Measurements from ENCODE around the gene DBF4.
"Not testable (repeated sequence)": the region's sequence is repeated elsewhere in the genome, so short reads cannot be mapped to it uniquely, and the experiment has no call there.

Gene DBF4

GRCh38 chr7:87885018-87885417 lies 8.7 kb downstream of the DBF4 start:
- no peak for DNase-seq

- no peak for DNase-seq
Observed at GRCh38 chr7:87886875-87887274, 10.6 kb downstream of the DBF4 start.

- no peak for DNase-seq
Observed at GRCh38 chr7:87895363-87895762, 19.1 kb downstream of the DBF4 start.

GRCh38 chr7:87899255-87899654 lies 23.0 kb downstream of the DBF4 start:
- no peak for DNase-seq

- not testable (repeated sequence) for DNase-seq
Observed at GRCh38 chr7:87907136-87907906, 31.0 kb downstream of the DBF4 start.

- not testable (repeated sequence) for DNase-seq
Observed at GRCh38 chr7:87908814-87909213, 32.5 kb downstream of the DBF4 start.

- DNase-seq = no peak
Observed at GRCh38 chr7:87912121-87912520, 35.8 kb downstream of the DBF4 start.

- no peak for DNase-seq
Observed at GRCh38 chr7:87918740-87919139, 42.4 kb downstream of the DBF4 start.

GRCh38 chr7:87919875-87920274 lies 43.6 kb downstream of the DBF4 start:
- no peak for DNase-seq

GRCh38 chr7:87920578-87920977 lies 44.3 kb downstream of the DBF4 start:
- no peak for DNase-seq

- DNase-seq = not testable (repeated sequence)
Observed at GRCh38 chr7:87922759-87923395, 46.6 kb downstream of the DBF4 start.

GRCh38 chr7:87926581-87927461 lies 50.5 kb downstream of the DBF4 start:
- no peak for DNase-seq

- no peak for DNase-seq
Observed at GRCh38 chr7:87933605-87933952, 57.3 kb downstream of the DBF4 start.

- peak; percentile 83 for DNase-seq
Observed at GRCh38 chr7:87933953-87934698, 57.8 kb downstream of the DBF4 start, which contains the start of gene ADAM22. TSS of gene ADAM22 (plus strand) at chr7:87934251. CDS start at chr7:87934466, 215 bp downstream.

GRCh38 chr7:87934699-87935383 lies 58.5 kb downstream of the DBF4 start:
- DNase-seq = no peak

GRCh38 chr7:87935384-87935706 lies 59.1 kb downstream of the DBF4 start:
- DNase-seq = no peak

GRCh38 chr7:87941138-87941537 lies 64.8 kb downstream of the DBF4 start:
- DNase-seq = no peak

- DNase-seq = no peak
Observed at GRCh38 chr7:87944547-87944946, 68.3 kb downstream of the DBF4 start.

GRCh38 chr7:87945926-87946325 lies 69.6 kb downstream of the DBF4 start:
- DNase-seq = not testable (repeated sequence)

GRCh38 chr7:87948371-87948770 lies 72.1 kb downstream of the DBF4 start:
- DNase-seq = no peak

Data from stimulated activated naive CD4-positive, alpha-beta T cell treated with Interleukin-2 at 50 U/mL for 16 hours (primary cell).